Fibroblast of pulmonary artery (primary cell): ENCODE results near the gene LPAR1.

Source experiments
- DNase-seq: peaks from one replicate; pipeline ENCODE4 v3.0.0-alpha.2; 2010; ENCODE audit warnings: low read depth
- H3K4me3 ChIP-seq: replicated peaks from 2 replicates; pipeline ENCODE4 v1.5.1; 2011; ENCODE audit warnings: low read depth, mild to moderate bottlenecking, control low read depth, low read length, moderate library complexity
- TF ChIP-seq, protein P1 (sequence below): IDR thresholded peaks from 2 replicates; pipeline ENCODE4 v1.5.1; 2011; ENCODE audit warnings: mild to moderate bottlenecking, control low read depth, low read length, inconsistent platforms; ENCODE audit errors: missing control alignments

Gene LPAR1

DNA sequence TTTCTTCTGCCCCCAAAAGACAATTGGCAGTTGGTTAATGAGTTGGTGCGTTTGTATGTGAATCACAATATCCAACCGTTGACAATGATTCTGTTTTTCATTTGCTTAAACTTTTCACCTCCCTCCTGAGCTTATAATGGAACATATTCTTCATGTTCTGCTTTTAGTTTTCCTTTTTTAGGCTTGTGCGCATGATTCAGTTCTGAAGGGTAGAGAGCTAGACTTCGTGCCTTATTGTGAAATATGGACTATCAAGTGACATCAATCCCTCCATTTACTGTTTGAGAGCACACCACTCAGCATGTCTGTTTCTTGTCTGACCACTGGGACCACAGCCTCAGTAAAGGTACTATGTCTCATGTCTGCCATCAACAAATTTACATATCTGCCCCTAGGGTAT is 30.5 kb upstream of the LPAR1 start:
- no peak overlapping the region for H3K4me3 ChIP-seq
- no peak for DNase-seq
- TF ChIP-seq, protein P1, sequence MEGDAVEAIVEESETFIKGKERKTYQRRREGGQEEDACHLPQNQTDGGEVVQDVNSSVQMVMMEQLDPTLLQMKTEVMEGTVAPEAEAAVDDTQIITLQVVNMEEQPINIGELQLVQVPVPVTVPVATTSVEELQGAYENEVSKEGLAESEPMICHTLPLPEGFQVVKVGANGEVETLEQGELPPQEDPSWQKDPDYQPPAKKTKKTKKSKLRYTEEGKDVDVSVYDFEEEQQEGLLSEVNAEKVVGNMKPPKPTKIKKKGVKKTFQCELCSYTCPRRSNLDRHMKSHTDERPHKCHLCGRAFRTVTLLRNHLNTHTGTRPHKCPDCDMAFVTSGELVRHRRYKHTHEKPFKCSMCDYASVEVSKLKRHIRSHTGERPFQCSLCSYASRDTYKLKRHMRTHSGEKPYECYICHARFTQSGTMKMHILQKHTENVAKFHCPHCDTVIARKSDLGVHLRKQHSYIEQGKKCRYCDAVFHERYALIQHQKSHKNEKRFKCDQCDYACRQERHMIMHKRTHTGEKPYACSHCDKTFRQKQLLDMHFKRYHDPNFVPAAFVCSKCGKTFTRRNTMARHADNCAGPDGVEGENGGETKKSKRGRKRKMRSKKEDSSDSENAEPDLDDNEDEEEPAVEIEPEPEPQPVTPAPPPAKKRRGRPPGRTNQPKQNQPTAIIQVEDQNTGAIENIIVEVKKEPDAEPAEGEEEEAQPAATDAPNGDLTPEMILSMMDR = no peak

DNA sequence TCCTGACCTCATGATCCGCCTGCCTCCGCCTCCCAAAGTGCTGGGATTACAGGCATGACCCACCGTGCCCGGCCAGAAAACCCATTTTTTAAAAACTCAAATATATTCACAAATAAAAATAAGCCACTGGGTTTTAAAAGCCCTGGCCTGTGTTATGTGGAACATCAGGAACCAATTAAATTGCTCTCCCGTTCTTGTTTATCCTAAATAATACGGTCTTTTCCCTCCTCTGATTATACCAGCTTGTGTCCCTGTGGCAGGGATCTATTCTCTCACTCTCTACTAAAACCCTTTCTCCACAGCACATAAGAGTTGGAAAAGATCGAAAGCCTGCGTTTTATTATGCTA is 30.1 kb upstream of the LPAR1 start:
- TF ChIP-seq, protein P1 = no peak
- DNase-seq = no peak
- H3K4me3 ChIP-seq = no peak overlapping the region

DNA sequence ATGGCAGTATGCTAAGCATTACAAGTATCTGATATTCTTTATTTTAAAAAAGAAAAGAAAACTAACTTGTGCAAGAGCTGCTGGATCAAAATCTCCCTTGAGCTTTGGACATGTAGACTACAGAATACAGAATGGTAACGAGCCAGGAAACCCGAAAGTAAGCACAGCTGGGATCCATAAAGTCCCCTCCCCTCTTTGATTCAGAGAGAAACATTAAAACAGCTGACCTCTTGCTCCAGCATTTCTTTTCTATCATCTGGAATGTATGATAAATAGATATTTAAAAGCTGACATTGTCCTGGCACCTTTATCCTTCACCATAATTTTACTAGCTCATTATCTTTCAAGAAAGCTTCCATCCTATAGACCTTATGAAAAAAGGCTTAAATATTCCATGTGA is 28.2 kb upstream of the LPAR1 start:
- TF ChIP-seq, protein P1 = no peak
- DNase-seq = no peak
- H3K4me3 ChIP-seq = no peak overlapping the region

DNA sequence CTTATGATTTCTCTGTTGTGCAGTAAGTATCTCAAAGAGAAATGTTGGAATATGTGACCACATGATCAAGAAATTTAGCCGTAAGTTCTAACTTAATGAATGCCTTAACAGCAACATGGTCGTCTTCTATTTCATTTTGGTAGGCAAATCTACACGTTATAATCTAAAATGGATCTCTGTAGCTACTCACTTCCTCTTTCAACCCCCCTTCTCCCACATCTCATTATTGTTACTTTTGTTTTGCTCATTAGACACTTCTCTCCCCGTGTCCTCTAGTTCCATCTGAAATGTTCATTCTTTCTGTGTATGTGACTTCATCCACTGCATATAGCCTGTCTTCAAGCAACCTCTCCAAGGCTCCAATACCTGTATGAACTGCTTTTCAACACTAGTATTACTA is 27.1 kb upstream of the LPAR1 start:
- no peak for DNase-seq
- TF ChIP-seq, protein P1 = no peak
- no peak overlapping the region for H3K4me3 ChIP-seq

DNA sequence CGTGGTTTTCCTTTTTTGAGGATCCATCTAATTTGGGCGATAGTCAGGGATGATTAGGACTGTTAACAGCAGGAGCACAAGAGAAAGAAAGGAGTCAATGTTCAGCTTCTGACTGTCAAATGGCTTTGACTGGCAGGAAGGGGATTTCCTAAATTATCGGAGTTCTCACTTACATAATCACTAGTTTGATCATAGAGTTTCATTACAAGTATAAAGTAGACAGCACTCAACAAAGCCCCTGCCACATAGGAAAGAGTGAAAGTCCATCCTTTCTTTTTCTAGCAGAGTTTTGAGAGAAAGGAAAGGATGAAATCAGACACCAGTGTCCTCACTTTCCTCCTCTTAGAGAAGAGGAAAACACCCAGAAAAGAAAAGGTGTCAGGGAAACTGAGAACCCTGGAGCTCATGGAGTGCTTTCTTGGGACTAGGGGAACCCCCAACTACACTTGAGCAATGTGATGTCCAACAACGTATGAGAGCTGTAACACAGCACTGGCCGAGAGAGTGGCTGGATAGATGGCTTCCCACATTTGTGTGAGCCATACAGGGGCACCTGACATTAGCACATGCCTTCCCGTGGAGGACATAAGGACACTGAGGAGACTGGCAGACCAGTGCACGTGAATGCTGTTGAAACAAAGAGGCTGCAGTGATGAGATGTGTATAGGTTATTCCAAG is 26.0 kb upstream of the LPAR1 start:
- TF ChIP-seq, protein P1 = no peak
- no peak for DNase-seq
- H3K4me3 ChIP-seq = no peak overlapping the region

DNA sequence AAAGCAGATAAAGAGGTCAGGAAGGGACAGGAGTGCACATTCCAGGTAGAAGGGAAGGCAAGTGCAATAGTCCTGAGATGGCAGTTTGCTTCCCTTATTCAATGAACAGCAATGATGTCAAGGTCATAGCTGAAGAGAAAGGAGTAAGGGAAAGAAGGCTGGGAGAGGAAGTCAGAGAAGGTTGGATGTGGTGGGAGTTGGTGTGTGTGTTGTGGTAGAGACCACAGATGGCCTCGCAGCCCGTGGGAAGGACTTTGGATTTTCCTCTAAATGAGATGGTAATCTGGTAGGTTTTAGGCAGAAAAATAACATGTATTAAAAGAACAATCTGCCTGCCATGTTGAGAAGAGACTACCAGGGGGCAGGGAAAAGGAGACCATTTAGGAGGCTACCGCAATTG is 25.1 kb upstream of the LPAR1 start:
- no peak for DNase-seq
- TF ChIP-seq, protein P1 = no peak
- no peak overlapping the region for H3K4me3 ChIP-seq

DNA sequence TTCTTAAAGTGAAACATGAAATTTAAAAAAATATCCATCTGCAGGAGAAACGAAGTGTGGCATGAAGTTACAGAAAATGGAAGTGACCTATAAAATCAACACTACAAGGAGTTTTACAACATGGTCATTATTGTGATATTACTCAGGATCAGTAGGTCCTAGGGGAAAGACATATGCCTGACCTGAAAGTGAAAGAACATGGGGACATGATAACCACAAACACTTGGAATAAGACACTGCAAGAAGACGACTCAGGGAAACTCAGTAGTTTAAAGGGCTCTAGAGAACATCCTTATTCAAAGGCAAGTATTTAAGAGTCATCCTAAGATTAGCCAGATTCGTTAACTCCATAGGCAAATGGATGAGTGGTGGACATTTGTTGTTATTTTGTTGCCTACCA is 19.9 kb upstream of the LPAR1 start:
- no peak for DNase-seq
- no peak overlapping the region for H3K4me3 ChIP-seq
- TF ChIP-seq, protein P1 = no peak
